Hepatocyte (in vitro differentiated cells): ENCODE results near the gene DLX6. TPM values are rescaled to one million over a fixed set of nuclear protein-coding genes. Genes with fewer than 3 reads are reported as not detected.
A peak's percentile ranks its signal among the peaks of the same experiment; 100 is the strongest.

ENCODE experiments used
- DNase-seq: peaks from one replicate; pipeline ENCODE4 v3.0.0-alpha.2; 2016; ENCODE audit warnings: low spot score
- H2AFZ ChIP-seq: fragments of 200-600 bp; sonication (generic); 2 replicates; pipeline ENCODE4 v1.6.0; 2016; ENCODE audit warnings: antibody characterized with exemption, mild to moderate bottlenecking
- H3K27ac ChIP-seq: fragments of 200-600 bp; sonication (generic); 2 replicates; pipeline ENCODE4 v1.5.1; 2016; ENCODE audit warnings: mild to moderate bottlenecking
- H3K27me3 ChIP-seq: fragments of 200-600 bp; sonication (generic); 2 replicates; pipeline ENCODE4 v1.6.1; 2016
- H3K36me3 ChIP-seq: fragments of 200-600 bp; sonication (generic); replicated peaks from 2 replicates; pipeline ENCODE4 v1.5.1; 2016; ENCODE audit warnings: low read depth; ENCODE audit not compliant: insufficient read depth
- H3K4me1 ChIP-seq: fragments of 200-600 bp; sonication (generic); 2 replicates; pipeline ENCODE4 v1.5.1; 2016; ENCODE audit warnings: mild to moderate bottlenecking, moderate library complexity; ENCODE audit not compliant: insufficient read depth
- H3K4me2 ChIP-seq: fragments of 200-600 bp; sonication (generic); 2 replicates; pipeline ENCODE4 v1.6.0; 2016
- H3K4me3 ChIP-seq: fragments of 200-600 bp; sonication (generic); 2 replicates; pipeline ENCODE4 v1.5.1; 2016; ENCODE audit warnings: mild to moderate bottlenecking
- H3K79me2 ChIP-seq: fragments of 200-600 bp; sonication (generic); 2 replicates; pipeline ENCODE4 v1.6.0; 2017; ENCODE audit warnings: mild to moderate bottlenecking
- H3K9me2 ChIP-seq: fragments of 200-600 bp; sonication (generic); replicated peaks from 2 replicates; pipeline ENCODE4 v1.6.0; 2017; ENCODE audit warnings: mild to moderate bottlenecking; ENCODE audit not compliant: insufficient read depth
- H3K9me3 ChIP-seq: fragments of 200-600 bp; sonication (generic); 2 replicates; pipeline ENCODE4 v1.5.1; 2016; ENCODE audit warnings: low read depth, mild to moderate bottlenecking
- H4K20me1 ChIP-seq: fragments of 200-600 bp; sonication (generic); 2 replicates; pipeline ENCODE4 v1.6.0; 2016; ENCODE audit warnings: mild to moderate bottlenecking; ENCODE audit not compliant: insufficient read depth, poor library complexity, severe bottlenecking
- CTCF ChIP-seq: fragments of 200-600 bp; sonication (generic); IDR thresholded peaks from 2 replicates; pipeline ENCODE4 v1.5.1; 2016; ENCODE audit warnings: antibody characterized with exemption, mild to moderate bottlenecking; ENCODE audit not compliant: poor library complexity
- EZH2 ChIP-seq: fragments of 200-600 bp; sonication (generic); IDR thresholded peaks from 2 replicates; pipeline ENCODE4 v1.6.1; 2016; ENCODE audit warnings: antibody characterized with exemption, mild to moderate bottlenecking, borderline replicate concordance
- EZH2phosphoT487 ChIP-seq: fragments of 200-600 bp; sonication (generic); IDR thresholded peaks from one replicate; pipeline ENCODE4 v1.6.1; 2018; ENCODE audit warnings: antibody characterized with exemption, mild to moderate bottlenecking, low read depth, moderate library complexity; ENCODE audit not compliant: unreplicated experiment, severe bottlenecking
- WGBS: methylation state at CpG from one replicate; pipeline ENCODE4 v1.1.6; 2016; ENCODE audit warnings: low lambda C conversion rate; ENCODE audit errors: missing lambda C conversion rate; 5-methylcytosine and 5-hydroxymethylcytosine counted together
- polyA plus RNA-seq: library from polyadenylated mRNA; unstranded; fragments of >200 nt; fragmentation: Nextera tagmentation; extraction: Ambion mirVana; gene quantifications from 2 replicates; pipeline ENCODE4 v1.2.1, GENCODE V29; 2016
- total RNA-seq: library from RNA; depleted of rRNA; stranded (reverse); fragments of >200 nt; gene quantifications from 2 replicates; pipeline ENCODE4 v1.2.3, GENCODE V29; 2014

Gene DLX6
- total and polyA plus RNA-seq, 2 experiments from 2014 or later, result 1.9 to 3.5 TPM

GRCh38 chr7:97001221-97001620 is 4.1 kb upstream of the DLX6 start:
- no peaks in the 10 kb centered on the region for H3K9me3 ChIP-seq
- TF ChIP-seq EZH2 (no peak), EZH2phosphoT487 (no peak), CTCF (no peak)
- peaks cover 4% of the 10 kb centered on the region for H3K4me1 ChIP-seq
- H3K9me2 ChIP-seq, result no peaks in the 10 kb centered on the region
- no peaks in the 10 kb centered on the region for H3K79me2 ChIP-seq
- no peak overlapping the region for H3K27ac ChIP-seq
- peaks cover 94% of the 10 kb centered on the region for H3K27me3 ChIP-seq
- H4K20me1 ChIP-seq, result no peaks in the 10 kb centered on the region
- H3K36me3 ChIP-seq, result no peaks in the 10 kb centered on the region
- no peak overlapping the region for H3K4me2 ChIP-seq
- H2AFZ ChIP-seq, result no peak overlapping the region
- no peak overlapping the region for H3K4me3 ChIP-seq
- no peak for DNase-seq
- WGBS, result 16% methylated on average over 3 of the region's 3 CpGs

- Histone ChIP-seq H4K20me1 (no peaks in the 10 kb centered on the region), H3K79me2 (no peaks in the 10 kb centered on the region), H3K27me3 (peaks cover 91% of the 10 kb centered on the region), H3K9me3 (no peaks in the 10 kb centered on the region), H3K4me2 (no peak overlapping the region), H3K36me3 (no peaks in the 10 kb centered on the region), H3K9me2 (no peaks in the 10 kb centered on the region), H2AFZ (no peak overlapping the region), H3K4me3 (no peak overlapping the region), H3K4me1 (peaks cover 8% of the 10 kb centered on the region), H3K27ac (no peak overlapping the region)
- no peak for TF ChIP-seq CTCF
- TF ChIP-seq EZH2, result no peak
- TF ChIP-seq EZH2phosphoT487, result no peak
- WGBS, result 34% methylated on average over 39 of the region's 39 CpGs
- DNase-seq, result no peak
Measured at GRCh38 chr7:97001656-97002554, 3.4 kb upstream of the DLX6 start.

GRCh38 chr7:97002555-97003261 is 2.6 kb upstream of the DLX6 start:
- DNase-seq, result no peak
- no peaks in the 10 kb centered on the region for H3K9me3 ChIP-seq
- no peaks in the 10 kb centered on the region for H3K36me3 ChIP-seq
- peaks cover 91% of the 10 kb centered on the region for H3K27me3 ChIP-seq
- H3K4me2 ChIP-seq, result peak overlapping the region; percentile 85
- H3K4me1 ChIP-seq, result peaks cover 8% of the 10 kb centered on the region
- H4K20me1 ChIP-seq, result no peaks in the 10 kb centered on the region
- no peaks in the 10 kb centered on the region for H3K9me2 ChIP-seq
- TF ChIP-seq EZH2phosphoT487, result no peak
- TF ChIP-seq CTCF, result no peak
- no peak for TF ChIP-seq EZH2
- H3K27ac ChIP-seq, result peak overlapping the region; percentile 40
- H3K79me2 ChIP-seq, result no peaks in the 10 kb centered on the region
- 19% methylated on average over 20 of the region's 22 CpGs for WGBS
- no peak overlapping the region for H3K4me3 ChIP-seq
- no peak overlapping the region for H2AFZ ChIP-seq
